H9 (cell line): ENCODE results near the gene CXCL1. TPM values are rescaled to one million over a fixed set of nuclear protein-coding genes. Genes with fewer than 3 reads are reported as not detected.

Experiments
- DNase-seq: peaks from one replicate; pipeline ENCODE4 v3.0.0-alpha.2; 2017
- H2AFZ ChIP-seq: one replicate; pipeline ENCODE4 v1.6.1; 2013; ENCODE audit warnings: mild to moderate bottlenecking, low read length, control low read depth, moderate library complexity
- H2AK5ac ChIP-seq: 2 replicates; pipeline ENCODE4 v1.6.1; 2013; ENCODE audit warnings: low read length, control low read depth, mixed read lengths; ENCODE audit not compliant: insufficient read length
- H2BK120ac ChIP-seq: one replicate; pipeline ENCODE4 v1.6.1; 2013; ENCODE audit warnings: low read depth, mild to moderate bottlenecking, low read length, control low read depth, inconsistent platforms; ENCODE audit not compliant: poor library complexity, severe bottlenecking
- H2BK12ac ChIP-seq: 2 replicates; pipeline ENCODE4 v1.6.1; 2013; ENCODE audit warnings: low read length, control low read depth, mixed read lengths, low read depth; ENCODE audit not compliant: insufficient read length
- H2BK15ac ChIP-seq: 2 replicates; pipeline ENCODE4 v1.6.1; 2013; ENCODE audit warnings: low read depth, low read length, control low read depth
- H2BK20ac ChIP-seq: one replicate; pipeline ENCODE4 v1.6.1; 2013; ENCODE audit warnings: low read depth, mild to moderate bottlenecking, low read length, control low read depth, inconsistent platforms; ENCODE audit not compliant: poor library complexity, severe bottlenecking
- H2BK5ac ChIP-seq: 2 replicates; pipeline ENCODE4 v1.6.1; 2013; ENCODE audit warnings: low read length, control low read depth, mixed read lengths; ENCODE audit not compliant: insufficient read length
- H3K14ac ChIP-seq: 2 replicates; pipeline ENCODE4 v1.6.1; 2013; ENCODE audit warnings: low read length, control low read depth; ENCODE audit not compliant: insufficient read depth
- H3K18ac ChIP-seq: 2 replicates; pipeline ENCODE4 v1.6.1; 2013; ENCODE audit warnings: low read depth, mild to moderate bottlenecking, mixed read lengths, low read length, control low read depth; ENCODE audit not compliant: insufficient read length
- H3K23ac ChIP-seq: 2 replicates; pipeline ENCODE4 v1.6.1; 2013; ENCODE audit warnings: low read length, control low read depth, mixed read lengths, low read depth; ENCODE audit not compliant: insufficient read length
- H3K23me2 ChIP-seq: 2 replicates; pipeline ENCODE4 v1.6.1; 2013; ENCODE audit warnings: low read depth, mild to moderate bottlenecking, mixed read lengths, low read length, control low read depth; ENCODE audit not compliant: insufficient read length, poor library complexity, severe bottlenecking
- H3K27ac ChIP-seq: 2 replicates; pipeline ENCODE4 v1.5.1; 2013; ENCODE audit warnings: low read length, control low read depth, mixed read lengths, low read depth; ENCODE audit not compliant: insufficient read length
- H3K27me3 ChIP-seq: 2 replicates; pipeline ENCODE4 v1.6.1; 2013; ENCODE audit warnings: low read length, control low read depth, inconsistent platforms; ENCODE audit not compliant: insufficient read depth
- H3K4ac ChIP-seq: 2 replicates; pipeline ENCODE4 v1.6.1; 2013; ENCODE audit warnings: low read depth, mild to moderate bottlenecking, control low read depth, inconsistent platforms, low read length, moderate library complexity
- H3K4me1 ChIP-seq: 2 replicates; pipeline ENCODE4 v1.6.1; 2013; ENCODE audit warnings: low read length, control low read depth, inconsistent platforms; ENCODE audit not compliant: insufficient read depth
- H3K4me2 ChIP-seq: 2 replicates; pipeline ENCODE4 v1.6.1; 2013; ENCODE audit warnings: low read length, control low read depth, mixed read lengths; ENCODE audit not compliant: insufficient read length, insufficient read depth
- H3K56ac ChIP-seq: 2 replicates; pipeline ENCODE4 v1.6.1; 2013; ENCODE audit warnings: low read depth, mild to moderate bottlenecking, mixed read lengths, low read length, control low read depth; ENCODE audit not compliant: insufficient read length
- H3K79me1 ChIP-seq: 2 replicates; pipeline ENCODE4 v1.6.1; 2013; ENCODE audit warnings: low read depth, mild to moderate bottlenecking, moderate library complexity, low read length, control low read depth, inconsistent platforms; ENCODE audit not compliant: insufficient read depth, poor library complexity, severe bottlenecking
- H3K79me2 ChIP-seq: 2 replicates; pipeline ENCODE4 v1.6.1; 2013; ENCODE audit warnings: low read length, control low read depth, inconsistent platforms; ENCODE audit not compliant: insufficient read depth
- H3K9ac ChIP-seq: 2 replicates; pipeline ENCODE4 v1.6.1; 2013; ENCODE audit warnings: low read length, control low read depth, mixed read lengths; ENCODE audit not compliant: insufficient read length; ENCODE audit errors: extremely low read depth
- H3K9me3 ChIP-seq: one replicate; pipeline ENCODE4 v1.6.1; 2013; ENCODE audit warnings: low read depth, low read length, inconsistent platforms; ENCODE audit not compliant: control insufficient read depth
- H3T11ph ChIP-seq: one replicate; pipeline ENCODE4 v1.6.1; 2013; ENCODE audit warnings: mild to moderate bottlenecking, low read length, control low read depth, inconsistent platforms
- H4K20me1 ChIP-seq: one replicate; pipeline ENCODE4 v1.6.1; 2013; ENCODE audit not compliant: control insufficient read depth, insufficient read length, insufficient read depth
- H4K5ac ChIP-seq: 2 replicates; pipeline ENCODE4 v1.6.1; 2013; ENCODE audit warnings: low read depth, mild to moderate bottlenecking, mixed read lengths, low read length, control low read depth; ENCODE audit not compliant: insufficient read length
- H4K8ac ChIP-seq: replicated peaks from 2 replicates; pipeline ENCODE4 v1.6.1; 2013; ENCODE audit warnings: low read length, control low read depth, mixed read lengths, low read depth; ENCODE audit not compliant: insufficient read length
- H4K91ac ChIP-seq: 2 replicates; pipeline ENCODE4 v1.6.1; 2013; ENCODE audit warnings: low read depth, mild to moderate bottlenecking, moderate library complexity, mixed read lengths, low read length, control low read depth; ENCODE audit not compliant: insufficient read length
- H3K27ac Mint-ChIP-seq, 3 experiments: 2 replicates in 2 of 3; 3 replicates in 1 of 3; pipeline ENCODE4 v1.8.0; 2020 to 2021; ENCODE audit warnings: mixed read lengths in 3 of 3, mild to moderate bottlenecking in 1 of 3, moderate library complexity in 1 of 3
- H3K27me3 Mint-ChIP-seq: 2 replicates; pipeline ENCODE4 v1.8.0; 2021; ENCODE audit warnings: low read depth, mild to moderate bottlenecking, moderate library complexity, mixed read lengths
- H3K36me3 Mint-ChIP-seq, 3 experiments: 2 replicates in 2 of 3; 3 replicates in 1 of 3; pipeline ENCODE4 v1.8.0; 2020 to 2021; ENCODE audit warnings: low read depth in 3 of 3, mixed read lengths in 3 of 3; ENCODE audit not compliant: insufficient read depth in 1 of 3
- H3K4me1 Mint-ChIP-seq, 2 experiments: 2 replicates each; pipeline ENCODE4 v1.8.0; 2020; ENCODE audit warnings: mixed read lengths in 2 of 2
- H3K4me3 Mint-ChIP-seq, 2 experiments: 2 replicates in 1 of 2; 3 replicates in 1 of 2; pipeline ENCODE4 v1.8.0; 2020 to 2021; ENCODE audit warnings: mild to moderate bottlenecking in 2 of 2, mixed read lengths in 2 of 2, moderate library complexity in 1 of 2
- H3K9me3 Mint-ChIP-seq, 2 experiments: 2 replicates in 1 of 2; 3 replicates in 1 of 2; pipeline ENCODE4 v1.8.0; 2020; ENCODE audit warnings: mild to moderate bottlenecking in 2 of 2, mixed read lengths in 2 of 2, moderate library complexity in 1 of 2
- CTCF ChIP-seq: fragments of 200-600 bp; sonication (generic); conservative IDR thresholded peaks from 3 replicates; pipeline ENCODE4 v1.8.0; 2021; ENCODE audit warnings: antibody characterized with exemption, mild to moderate bottlenecking
- WGBS: extraction: QIAGEN DNeasy Blood & Tissue Kit; methylation state at CpG from one replicate; pipeline ENCODE4 v1.1.7; 2013; ENCODE audit warnings: missing lambda C conversion rate, low lambda C conversion rate, mixed read lengths; ENCODE audit not compliant: insufficient read length; ENCODE audit errors: extremely low coverage; 5-methylcytosine and 5-hydroxymethylcytosine counted together
- total RNA-seq: library from RNA; stranded (reverse); gene quantifications from 2 replicates; pipeline ENCODE4 v1.2.1, GENCODE V29; 2021

CXCL1 gene
- total RNA-seq, 1 experiment from 2014 or later, result 0.20 TPM

- Histone ChIP-seq H3K79me2 (no peaks in the 10 kb centered on the region), H3K23ac (no peak overlapping the region), H3K9me3 (no peaks in the 10 kb centered on the region), H3K79me1 (no peaks in the 10 kb centered on the region), H3K14ac (no peak overlapping the region), H3K9ac (no peak overlapping the region), H3K18ac (no peak overlapping the region), H2BK15ac (no peak overlapping the region), H3K4me1 (no peaks in the 10 kb centered on the region), H4K20me1 (no peaks in the 10 kb centered on the region), H2BK20ac (no peak overlapping the region), H3K4ac (no peak overlapping the region), H4K91ac (no peak overlapping the region), H2BK120ac (no peak overlapping the region), H2BK5ac (no peak overlapping the region), H3T11ph (no peak overlapping the region), H2AFZ (no peak overlapping the region), H2AK5ac (no peak overlapping the region), H3K4me2 (no peak overlapping the region), H4K5ac (no peak overlapping the region), H4K8ac (no peak overlapping the region), H3K27me3 (no peaks in the 10 kb centered on the region), H3K27ac (no peak overlapping the region), H2BK12ac (no peak overlapping the region), H3K23me2 (no peaks in the 10 kb centered on the region), H3K56ac (no peak overlapping the region)
- WGBS, result no CpG with 5 or more reads among the region's 3 CpGs
- H3K9me3 Mint-ChIP-seq, result no peaks in the 10 kb centered on the region
- no peaks in the 10 kb centered on the region; the same call in 1 of the 2 replicates for H3K27me3 Mint-ChIP-seq
- H3K36me3 Mint-ChIP-seq, result no peaks in the 10 kb centered on the region
- H3K4me3 Mint-ChIP-seq, result no peak overlapping the region
- no peak overlapping the region for H3K27ac Mint-ChIP-seq
- no peaks in the 10 kb centered on the region for H3K4me1 Mint-ChIP-seq
- no peak for TF ChIP-seq CTCF
- no peak for DNase-seq
These were observed 23.8 kb downstream of the CXCL1 start for GRCh38 chr4:73892966-73893365.
